ENCODE data around the gene ADAM19.

ADAM19 gene

GRCh38 chr5:157543825-157544622, 31.6 kb downstream of the ADAM19 start:
- H3K27me3 Mint-ChIP-seq = no peaks in the 10 kb centered on the region
- no peak overlapping the region for H3K4me3 Mint-ChIP-seq
- peaks cover 32% of the 10 kb centered on the region for H3K4me1 Mint-ChIP-seq
- H3K9me3 Mint-ChIP-seq = no peaks in the 10 kb centered on the region
- H3K36me3 Mint-ChIP-seq = no peaks in the 10 kb centered on the region
- no peak overlapping the region for H3K27ac Mint-ChIP-seq

- no peaks in the 10 kb centered on the region for H3K27me3 Mint-ChIP-seq
- H3K4me3 Mint-ChIP-seq = no peak overlapping the region
- no peaks in the 10 kb centered on the region for H3K36me3 Mint-ChIP-seq
- peaks cover 26% of the 10 kb centered on the region for H3K4me1 Mint-ChIP-seq
- no peak overlapping the region for H3K27ac Mint-ChIP-seq
- H3K9me3 Mint-ChIP-seq = no peaks in the 10 kb centered on the region
Observed at GRCh38 chr5:157542282-157543000, 33.1 kb downstream of the ADAM19 start.

- Mint-ChIP-seq H3K9me3 (no peaks in the 10 kb centered on the region), H3K27me3 (no peaks in the 10 kb centered on the region), H3K4me3 (no peak overlapping the region), H3K27ac (no peak overlapping the region), H3K36me3 (no peaks in the 10 kb centered on the region), H3K4me1 (peaks cover 26% of the 10 kb centered on the region)
Observed at GRCh38 chr5:157541447-157542118, 34.0 kb downstream of the ADAM19 start.

GRCh38 chr5:157540707-157541446, 34.7 kb downstream of the ADAM19 start:
- H3K27me3 Mint-ChIP-seq = no peaks in the 10 kb centered on the region
- peak overlapping the region; percentile 52 for H3K27ac Mint-ChIP-seq
- H3K4me1 Mint-ChIP-seq = peaks cover 26% of the 10 kb centered on the region
- peak overlapping the region; percentile 4 for H3K4me3 Mint-ChIP-seq
- no peaks in the 10 kb centered on the region for H3K36me3 Mint-ChIP-seq
- H3K9me3 Mint-ChIP-seq = no peaks in the 10 kb centered on the region

GRCh38 chr5:157540124-157540523, 35.5 kb downstream of the ADAM19 start:
- H3K27me3 Mint-ChIP-seq = no peaks in the 10 kb centered on the region
- no peak overlapping the region for H3K27ac Mint-ChIP-seq
- H3K4me3 Mint-ChIP-seq = no peak overlapping the region
- no peaks in the 10 kb centered on the region for H3K36me3 Mint-ChIP-seq
- H3K4me1 Mint-ChIP-seq = peaks cover 26% of the 10 kb centered on the region
- no peaks in the 10 kb centered on the region for H3K9me3 Mint-ChIP-seq

- Mint-ChIP-seq H3K4me1 (peaks cover 24% of the 10 kb centered on the region), H3K4me3 (no peak overlapping the region), H3K36me3 (no peaks in the 10 kb centered on the region)
Observed at GRCh38 chr5:157539503-157540022, 36.0 kb downstream of the ADAM19 start.

GRCh38 chr5:157538311-157538710, 37.3 kb downstream of the ADAM19 start:
- Mint-ChIP-seq H3K27ac (no peak overlapping the region), H3K4me3 (no peak overlapping the region), H3K9me3 (no peaks in the 10 kb centered on the region), H3K4me1 (peaks cover 21% of the 10 kb centered on the region), H3K36me3 (no peaks in the 10 kb centered on the region), H3K27me3 (no peaks in the 10 kb centered on the region)

More at GRCh38 chr5:157539503-157540022, 36.0 kb downstream of the ADAM19 start:
- H3K27ac Mint-ChIP-seq = no peak overlapping the region
- no peaks in the 10 kb centered on the region for H3K9me3 Mint-ChIP-seq
- no peaks in the 10 kb centered on the region for H3K27me3 Mint-ChIP-seq

GRCh38 chr5:157535042-157535865, 40.3 kb downstream of the ADAM19 start:
- Mint-ChIP-seq H3K36me3 (no peaks in the 10 kb centered on the region), H3K27ac (no peak overlapping the region), H3K4me1 (peaks cover 2% of the 10 kb centered on the region)

GRCh38 chr5:157533011-157533481, 42.5 kb downstream of the ADAM19 start:
- H3K9me3 Mint-ChIP-seq = no peaks in the 10 kb centered on the region
- no peak overlapping the region for H3K27ac Mint-ChIP-seq
- no peak overlapping the region for H3K4me3 Mint-ChIP-seq
- no peaks in the 10 kb centered on the region for H3K36me3 Mint-ChIP-seq
- H3K4me1 Mint-ChIP-seq = no peaks in the 10 kb centered on the region
- no peaks in the 10 kb centered on the region for H3K27me3 Mint-ChIP-seq

More at GRCh38 chr5:157535042-157535865, 40.3 kb downstream of the ADAM19 start:
- Mint-ChIP-seq H3K4me3 (no peak overlapping the region), H3K27me3 (no peaks in the 10 kb centered on the region), H3K9me3 (no peaks in the 10 kb centered on the region)

- H3K9me3 Mint-ChIP-seq = no peaks in the 10 kb centered on the region
- H3K36me3 Mint-ChIP-seq = no peaks in the 10 kb centered on the region
- no peaks in the 10 kb centered on the region for H3K27me3 Mint-ChIP-seq
- H3K4me3 Mint-ChIP-seq = no peak overlapping the region
- H3K27ac Mint-ChIP-seq = no peak overlapping the region
- no peaks in the 10 kb centered on the region for H3K4me1 Mint-ChIP-seq
Observed at GRCh38 chr5:157532022-157532421, 43.6 kb downstream of the ADAM19 start.

- Mint-ChIP-seq H3K4me3 (no peak overlapping the region), H3K36me3 (no peaks in the 10 kb centered on the region), H3K9me3 (no peaks in the 10 kb centered on the region), H3K27ac (no peak overlapping the region), H3K4me1 (no peaks in the 10 kb centered on the region), H3K27me3 (no peaks in the 10 kb centered on the region)
Observed at GRCh38 chr5:157530226-157530972, 45.2 kb downstream of the ADAM19 start.

- Mint-ChIP-seq H3K4me1 (no peaks in the 10 kb centered on the region), H3K36me3 (no peaks in the 10 kb centered on the region), H3K27me3 (no peaks in the 10 kb centered on the region), H3K9me3 (no peaks in the 10 kb centered on the region), H3K4me3 (no peak overlapping the region), H3K27ac (no peak overlapping the region)
Observed at GRCh38 chr5:157529002-157529401, 46.6 kb downstream of the ADAM19 start.

GRCh38 chr5:157528036-157528632, 47.4 kb downstream of the ADAM19 start:
- no peak overlapping the region for H3K4me3 Mint-ChIP-seq
- H3K27me3 Mint-ChIP-seq = no peaks in the 10 kb centered on the region
- no peaks in the 10 kb centered on the region for H3K9me3 Mint-ChIP-seq
- no peak overlapping the region for H3K27ac Mint-ChIP-seq
- H3K36me3 Mint-ChIP-seq = no peaks in the 10 kb centered on the region
- H3K4me1 Mint-ChIP-seq = no peaks in the 10 kb centered on the region
